HG03521 (cell line): ENCODE results near the gene ZBTB33.

Experiments used
- ATAC-seq: cut with Tn5 transposase; IDR thresholded peaks from one replicate; pipeline ENCODE4 v1.9.1; 2021; ENCODE audit warnings: mild to moderate bottlenecking, moderate library complexity; ENCODE audit not compliant: unreplicated experiment

The ZBTB33 gene

GRCh38 chrX:120262859-120263708, 12.5 kb downstream of the ZBTB33 start:
- no peak for ATAC-seq

DNA sequence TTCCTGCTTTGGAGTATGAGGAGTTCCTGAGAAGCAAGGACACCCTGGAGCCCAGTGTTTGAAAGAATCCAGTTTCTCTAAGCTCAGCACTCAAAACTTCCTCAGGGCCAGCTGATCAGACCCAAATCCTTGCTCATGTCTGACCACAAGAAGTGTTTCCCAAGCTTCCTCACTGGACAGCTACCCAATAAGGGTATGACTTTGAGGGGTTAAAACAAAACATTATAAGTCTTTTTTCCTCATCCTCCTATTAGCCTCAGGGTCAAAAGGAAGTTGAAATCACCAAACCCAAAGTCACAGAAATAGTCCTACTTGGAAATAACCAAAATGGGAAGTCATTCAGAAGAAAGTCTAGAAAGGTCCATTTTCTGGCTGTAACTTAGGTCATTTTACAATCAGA, 13.7 kb downstream of the ZBTB33 start:
- no peak for ATAC-seq

GRCh38 chrX:120269373-120270035, 18.9 kb downstream of the ZBTB33 start:
- no peak for ATAC-seq

GRCh38 chrX:120270567-120270966, 20.0 kb downstream of the ZBTB33 start:
- no peak for ATAC-seq

- no peak for ATAC-seq
These were observed 20.6 kb downstream of the ZBTB33 start for GRCh38 chrX:120271218-120271617.

GRCh38 chrX:120274145-120274544, 23.5 kb downstream of the ZBTB33 start:
- ATAC-seq = no peak

GRCh38 chrX:120274958-120275357, 24.3 kb downstream of the ZBTB33 start:
- ATAC-seq = no peak

DNA sequence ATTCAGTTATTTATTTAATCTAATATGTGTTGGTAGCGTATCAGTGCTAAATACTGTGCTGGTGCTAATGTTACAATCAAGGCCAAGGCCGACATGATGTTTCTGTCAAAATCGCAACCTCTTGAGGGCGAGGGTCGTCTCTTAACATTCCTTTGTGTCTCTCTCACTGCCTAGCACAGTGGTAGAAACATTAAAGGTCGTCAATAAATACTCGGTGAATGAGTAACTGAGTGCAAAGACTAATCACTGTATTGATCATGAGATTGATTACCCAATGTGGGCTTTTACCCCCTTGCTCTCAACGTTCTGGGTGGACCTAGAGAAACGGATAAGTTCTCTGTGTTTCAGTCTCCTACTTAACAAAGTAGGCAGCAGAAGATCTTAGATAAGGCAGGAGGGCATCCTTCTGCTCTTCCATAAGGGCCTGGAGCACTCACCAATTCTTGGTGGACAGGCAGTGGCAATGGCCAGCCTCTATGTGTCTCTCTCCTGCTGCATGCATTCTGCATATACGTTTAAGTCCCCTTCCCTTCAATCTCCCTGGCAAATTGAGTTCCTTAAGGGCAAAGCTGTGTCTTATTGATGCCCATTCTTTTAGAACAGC, 30.5 kb downstream of the ZBTB33 start:
- no peak for ATAC-seq

DNA sequence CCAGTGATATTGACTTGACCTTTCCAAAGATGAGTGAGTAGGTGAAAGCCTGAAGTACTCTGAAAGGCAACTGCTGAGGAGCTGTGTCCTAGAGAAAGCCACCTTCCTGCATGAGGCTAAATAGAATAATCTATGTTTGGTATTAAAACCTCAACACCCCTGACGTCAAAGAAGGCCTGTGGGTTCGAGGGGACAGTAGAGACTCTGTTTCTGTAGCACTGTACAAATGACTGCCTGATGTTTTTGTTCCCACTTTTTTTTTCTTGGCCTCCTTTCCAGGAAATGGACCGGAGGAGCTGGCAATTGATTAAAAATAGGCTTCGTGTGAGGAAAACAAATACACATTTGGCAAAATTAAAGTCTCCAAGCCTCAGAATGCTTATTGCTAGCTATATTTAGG, 31.1 kb downstream of the ZBTB33 start:
- no peak for ATAC-seq

- no peak for ATAC-seq
These were observed 32.1 kb downstream of the ZBTB33 start for GRCh38 chrX:120282697-120283096.

- peak; percentile 27 for ATAC-seq
These were observed 36.3 kb downstream of the ZBTB33 start for GRCh38 chrX:120286733-120287512.

DNA sequence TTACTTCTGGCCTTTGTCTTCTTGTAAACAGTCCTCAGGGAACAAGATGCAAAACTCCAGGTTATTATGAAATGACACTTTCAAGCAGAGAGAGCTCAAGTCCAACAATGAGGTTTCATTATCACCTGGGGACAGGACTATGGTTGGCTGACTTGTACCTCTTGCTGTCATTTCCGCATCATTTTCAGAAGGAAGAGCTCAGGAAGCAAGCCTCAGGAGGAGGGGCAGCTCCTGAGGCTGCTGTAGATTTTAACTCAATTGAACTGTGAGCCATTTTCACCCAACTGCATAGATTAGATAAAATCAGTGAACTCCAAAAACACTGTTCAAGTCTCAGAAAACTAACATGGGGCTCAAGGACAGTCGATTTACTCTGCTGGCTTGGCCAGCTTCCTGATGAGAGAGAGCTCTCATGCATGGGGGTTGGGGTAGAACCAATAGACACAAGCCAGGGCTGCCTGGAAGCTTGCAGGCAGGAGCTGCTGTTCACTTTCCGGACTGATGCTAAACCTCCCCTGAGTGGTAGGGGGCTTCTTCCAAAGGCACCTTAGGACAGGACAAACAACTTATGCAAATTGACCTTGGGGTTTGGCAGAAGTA, 37.0 kb downstream of the ZBTB33 start:
- ATAC-seq = peak; percentile 54

- ATAC-seq = no peak
These were observed 39.5 kb downstream of the ZBTB33 start for GRCh38 chrX:120290107-120290506.

- no peak for ATAC-seq
These were observed 40.6 kb downstream of the ZBTB33 start for GRCh38 chrX:120291211-120291610.

DNA sequence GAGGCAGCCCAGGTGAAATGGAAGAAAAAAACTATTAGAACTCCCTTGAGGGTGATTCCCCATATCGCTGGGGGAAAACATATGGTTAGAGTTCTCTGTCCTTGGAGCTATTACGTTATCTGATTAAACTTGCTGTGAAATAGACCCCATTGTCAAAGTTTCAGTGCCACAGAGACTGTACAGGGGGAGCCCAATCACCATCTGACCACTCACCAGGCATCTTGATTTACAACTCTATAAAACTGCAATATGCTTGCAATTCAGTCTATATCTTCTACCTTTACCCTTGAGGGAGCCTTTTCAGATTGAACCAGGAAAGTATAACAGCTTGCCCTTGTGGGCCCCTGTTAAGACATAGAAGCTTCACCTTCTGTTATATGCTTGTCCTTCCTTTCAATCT, 42.4 kb downstream of the ZBTB33 start:
- no peak for ATAC-seq

GRCh38 chrX:120294651-120295050, 44.0 kb downstream of the ZBTB33 start:
- ATAC-seq = no peak

DNA sequence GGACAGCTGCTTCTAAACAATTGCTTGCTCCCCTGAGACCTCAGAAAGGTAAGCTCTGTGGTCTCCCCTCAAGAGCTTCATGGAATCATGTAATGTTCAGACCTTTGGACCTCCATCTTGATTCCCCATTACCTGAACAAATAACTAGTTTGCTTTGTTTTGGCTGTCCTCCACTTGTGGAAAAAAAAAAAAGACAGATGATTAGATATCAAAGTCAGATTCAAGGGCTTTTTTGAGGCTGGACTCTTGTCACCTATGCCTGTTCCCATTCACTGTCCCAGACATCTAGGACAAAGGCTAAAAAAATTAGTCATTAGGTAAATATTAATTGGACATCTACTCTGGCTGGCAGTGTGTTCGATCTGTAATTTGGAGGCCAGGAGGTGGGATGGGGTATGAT, 47.3 kb downstream of the ZBTB33 start:
- ATAC-seq = no peak

GRCh38 chrX:120299928-120300327, 49.3 kb downstream of the ZBTB33 start:
- no peak for ATAC-seq

- no peak for ATAC-seq
These were observed 50.9 kb downstream of the ZBTB33 start for GRCh38 chrX:120301497-120301896.

DNA sequence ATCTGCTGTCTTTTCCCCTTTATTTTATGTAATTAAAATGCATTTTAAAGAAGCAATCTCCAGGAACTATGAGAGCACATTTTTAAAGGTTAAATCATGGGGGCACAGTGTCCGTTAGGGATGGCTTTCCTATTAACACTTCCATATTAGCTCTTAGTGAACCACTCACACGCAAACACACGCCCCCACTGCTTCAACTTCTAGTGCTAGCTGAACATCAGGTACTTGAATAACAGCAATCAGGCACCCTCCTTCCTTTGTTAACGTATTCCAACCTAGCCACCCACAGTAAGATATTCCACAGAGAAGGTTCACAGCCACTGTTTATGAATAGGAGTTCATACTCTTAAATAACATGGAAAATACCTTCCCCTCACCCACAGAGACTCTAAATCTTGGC, 51.3 kb downstream of the ZBTB33 start:
- ATAC-seq = no peak

DNA sequence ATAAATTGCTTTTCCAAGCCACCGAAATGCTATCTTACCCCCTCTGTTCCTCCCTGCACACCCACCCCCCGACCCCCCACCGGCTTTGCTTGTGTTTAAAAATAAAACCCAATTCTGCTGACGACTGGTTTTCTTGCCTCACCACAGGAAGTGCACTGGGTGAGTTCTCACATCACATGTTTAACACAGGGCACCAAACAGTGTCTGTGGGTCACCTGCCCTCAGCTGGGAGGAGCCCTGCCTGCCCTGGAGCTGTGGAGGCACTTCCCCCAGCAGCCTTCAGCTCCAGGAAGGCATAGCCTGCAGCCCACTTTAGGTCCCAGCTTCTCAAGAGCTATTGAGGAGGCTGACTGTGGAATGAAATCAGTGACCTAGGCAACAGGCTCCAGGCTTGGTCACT, 51.8 kb downstream of the ZBTB33 start:
- ATAC-seq = peak; percentile 97
